ENCODE measurements around the gene GPBP1L1. TPM values are rescaled to one million over a fixed set of nuclear protein-coding genes. Genes with fewer than 3 reads are reported as not detected.
"Not testable (repeated sequence)": the region's sequence is repeated elsewhere in the genome, so short reads cannot be mapped to it uniquely, and the experiment has no call there.

Gene GPBP1L1
- polyA plus RNA-seq (ENCODE audit: insufficient read length in 3 of 3) = 100 to 1,000 TPM; 101 to 123 (median 119) TPM
- long read RNA-seq, donor 1, transcript GPBP1L1-202 (13 exons, 3,736 nt) = major isoform, 6 of 126 reads
- long read RNA-seq, donor 1, partial matches to known transcripts = 69 of 126 reads
- long read RNA-seq, donor 1, other reads (novel, unspliced or antisense) = 37 of 126 reads
- long read RNA-seq, donor 2, partial matches to known transcripts = 16 of 25 reads
- long read RNA-seq, donor 2, other reads (novel, unspliced or antisense) = 0 of 25 reads
- long read RNA-seq, donor 3, transcript GPBP1L1-202 (13 exons, 3,736 nt) = major isoform, 8 of 65 reads
- long read RNA-seq, donor 3, transcript GPBP1L1-201 (12 exons, 3,599 nt) = minor isoform, 5 of 65 reads
- long read RNA-seq, donor 3, partial matches to known transcripts = 44 of 65 reads
- long read RNA-seq, donor 3, other reads (novel, unspliced or antisense) = 0 of 65 reads
- long read RNA-seq, donor 4, transcript GPBP1L1-207 (3 exons, 964 nt) = major isoform, 5 of 99 reads
- long read RNA-seq, donor 4, transcript GPBP1L1-202 (13 exons, 3,736 nt) = major isoform, 5 of 99 reads
- long read RNA-seq, donor 4, partial matches to known transcripts = 50 of 99 reads
- long read RNA-seq, donor 4, other reads (novel, unspliced or antisense) = 38 of 99 reads
- long read RNA-seq, donor 5 = 0 reads
- long read RNA-seq, donor 6, transcript GPBP1L1-202 (13 exons, 3,736 nt) = major isoform, 5 of 67 reads
- long read RNA-seq, donor 6, partial matches to known transcripts = 20 of 67 reads
- long read RNA-seq, donor 6, other reads (novel, unspliced or antisense) = 33 of 67 reads
- long read RNA-seq, donor 7, transcript GPBP1L1-207 (3 exons, 964 nt) = major isoform, 7 of 99 reads
- long read RNA-seq, donor 7, transcript GPBP1L1-202 (13 exons, 3,736 nt) = minor isoform, 5 of 99 reads
- long read RNA-seq, donor 7, partial matches to known transcripts = 21 of 99 reads
- long read RNA-seq, donor 7, other reads (novel, unspliced or antisense) = 60 of 99 reads
- long read RNA-seq, donor 8, transcript GPBP1L1-201 (12 exons, 3,599 nt) = major isoform, 8 of 96 reads
- long read RNA-seq, donor 8, transcript GPBP1L1-202 (13 exons, 3,736 nt) = minor isoform, 7 of 96 reads
- long read RNA-seq, donor 8, transcript GPBP1L1-207 (3 exons, 964 nt) = minor isoform, 7 of 96 reads
- long read RNA-seq, donor 8, partial matches to known transcripts = 7 of 96 reads
- long read RNA-seq, donor 8, other reads (novel, unspliced or antisense) = 57 of 96 reads
- long read RNA-seq, donor 9, transcript GPBP1L1-201 (12 exons, 3,599 nt) = major isoform, 5 of 11 reads
- long read RNA-seq, donor 9, partial matches to known transcripts = 0 of 11 reads
- long read RNA-seq, donor 9, other reads (novel, unspliced or antisense) = 0 of 11 reads
- long read RNA-seq, donor 10, transcript GPBP1L1-207 (3 exons, 964 nt) = minor isoform, 5 of 60 reads
- long read RNA-seq, donor 10, transcript GPBP1L1-202 (13 exons, 3,736 nt) = major isoform, 7 of 60 reads
- long read RNA-seq, donor 10, partial matches to known transcripts = 0 of 60 reads
- long read RNA-seq, donor 10, other reads (novel, unspliced or antisense) = 44 of 60 reads
- long read RNA-seq, donor 11, partial matches to known transcripts = 0 of 8 reads
- long read RNA-seq, donor 11, other reads (novel, unspliced or antisense) = 0 of 8 reads
- long read RNA-seq, donor 12, partial matches to known transcripts = 59 of 76 reads
- long read RNA-seq, donor 12, other reads (novel, unspliced or antisense) = 15 of 76 reads
- long read RNA-seq, donor 13, transcript GPBP1L1-207 (3 exons, 964 nt) = minor isoform, 6 of 41 reads
- long read RNA-seq, donor 13, transcript GPBP1L1-202 (13 exons, 3,736 nt) = major isoform, 10 of 41 reads
- long read RNA-seq, donor 13, transcript GPBP1L1-201 (12 exons, 3,599 nt) = minor isoform, 6 of 41 reads
- long read RNA-seq, donor 13, partial matches to known transcripts = 10 of 41 reads
- long read RNA-seq, donor 13, other reads (novel, unspliced or antisense) = 0 of 41 reads
- long read RNA-seq, donor 14, partial matches to known transcripts = 398 of 403 reads
- long read RNA-seq, donor 14, other reads (novel, unspliced or antisense) = 0 of 403 reads
- long read RNA-seq, donor 15, partial matches to known transcripts = 0 of 7 reads
- long read RNA-seq, donor 15, other reads (novel, unspliced or antisense) = 0 of 7 reads
- long read RNA-seq, donor 16, transcript GPBP1L1-207 (3 exons, 964 nt) = minor isoform, 8 of 192 reads
- long read RNA-seq, donor 16, transcript GPBP1L1-201 (12 exons, 3,599 nt) = minor isoform, 10 of 192 reads
- long read RNA-seq, donor 16, transcript GPBP1L1-202 (13 exons, 3,736 nt) = major isoform, 12 of 192 reads
- long read RNA-seq, donor 16, partial matches to known transcripts = 143 of 192 reads
- long read RNA-seq, donor 16, other reads (novel, unspliced or antisense) = 11 of 192 reads

- peak; percentile 92 to 96 (median 95) for DNase-seq (ENCODE audit: extremely low read depth in 1 of 11, low read depth in 9 of 11, low spot score in 4 of 11)
These were observed at the start of gene GPBP1L1 for GRCh38 chr1:45686288-45687013. GPBP1L1 (minus strand) TSS chr1:45686533; CDS start chr1:45659087, 27,446 bp downstream.

- no peak for DNase-seq (ENCODE audit: extremely low read depth in 1 of 11, low read depth in 9 of 11, low spot score in 4 of 11)
These were observed 44.5 kb upstream of the GPBP1L1 start for GRCh38 chr1:45730780-45731319.

GRCh38 chr1:45730075-45730779 lies 43.9 kb upstream of the GPBP1L1 start:
- DNase-seq (ENCODE audit: extremely low read depth in 1 of 11, low read depth in 9 of 11, low spot score in 4 of 11) = peak in 3 of 11 donors; percentile 1 to 21 (median 4)

- DNase-seq (ENCODE audit: extremely low read depth in 1 of 11, low read depth in 9 of 11, low spot score in 4 of 11) = not testable (repeated sequence)
These were observed 39.7 kb upstream of the GPBP1L1 start for GRCh38 chr1:45726007-45726406.

- DNase-seq (ENCODE audit: extremely low read depth in 1 of 11, low read depth in 9 of 11, low spot score in 4 of 11) = no peak
These were observed 37.1 kb upstream of the GPBP1L1 start for GRCh38 chr1:45723248-45723930.

GRCh38 chr1:45722809-45723208 lies 36.5 kb upstream of the GPBP1L1 start:
- no peak for DNase-seq (ENCODE audit: extremely low read depth in 1 of 11, low read depth in 9 of 11, low spot score in 4 of 11)

- peak in 1 of 11 donors; percentile 4 for DNase-seq (ENCODE audit: extremely low read depth in 1 of 11, low read depth in 9 of 11, low spot score in 4 of 11)
These were observed 34.9 kb upstream of the GPBP1L1 start for GRCh38 chr1:45721207-45721606.

GRCh38 chr1:45718289-45718688 lies 32.0 kb upstream of the GPBP1L1 start:
- DNase-seq (ENCODE audit: extremely low read depth in 1 of 11, low read depth in 9 of 11, low spot score in 4 of 11) = no peak

- DNase-seq (ENCODE audit: extremely low read depth in 1 of 11, low read depth in 9 of 11, low spot score in 4 of 11) = not testable (repeated sequence)
These were observed 31.1 kb upstream of the GPBP1L1 start for GRCh38 chr1:45717386-45717785.

- no peak for DNase-seq (ENCODE audit: extremely low read depth in 1 of 11, low read depth in 9 of 11, low spot score in 4 of 11)
These were observed 30.4 kb upstream of the GPBP1L1 start for GRCh38 chr1:45716700-45717099.

- no peak for DNase-seq (ENCODE audit: extremely low read depth in 1 of 11, low read depth in 9 of 11, low spot score in 4 of 11)
These were observed 27.4 kb upstream of the GPBP1L1 start for GRCh38 chr1:45713711-45714110.

- DNase-seq (ENCODE audit: extremely low read depth in 1 of 11, low read depth in 9 of 11, low spot score in 4 of 11) = no peak
These were observed 18.3 kb upstream of the GPBP1L1 start for GRCh38 chr1:45704637-45705036.

- no peak for DNase-seq (ENCODE audit: extremely low read depth in 1 of 11, low read depth in 9 of 11, low spot score in 4 of 11)
These were observed 8.5 kb upstream of the GPBP1L1 start for GRCh38 chr1:45694823-45695222.

- DNase-seq (ENCODE audit: extremely low read depth in 1 of 11, low read depth in 9 of 11, low spot score in 4 of 11) = not testable (repeated sequence)
These were observed 7.5 kb upstream of the GPBP1L1 start for GRCh38 chr1:45693811-45694210.
